HG02759 (cell line): ENCODE data around the gene ANGPTL2.
"Not testable (repeated sequence)": the region's sequence is repeated elsewhere in the genome, so short reads cannot be mapped to it uniquely, and the experiment has no call there.

Experiments
- ATAC-seq: cut with Tn5 transposase; IDR thresholded peaks from one replicate; pipeline ENCODE4 v1.9.1; 2021; ENCODE audit warnings: mild to moderate bottlenecking, moderate library complexity; ENCODE audit not compliant: unreplicated experiment

ANGPTL2 gene, protein sequence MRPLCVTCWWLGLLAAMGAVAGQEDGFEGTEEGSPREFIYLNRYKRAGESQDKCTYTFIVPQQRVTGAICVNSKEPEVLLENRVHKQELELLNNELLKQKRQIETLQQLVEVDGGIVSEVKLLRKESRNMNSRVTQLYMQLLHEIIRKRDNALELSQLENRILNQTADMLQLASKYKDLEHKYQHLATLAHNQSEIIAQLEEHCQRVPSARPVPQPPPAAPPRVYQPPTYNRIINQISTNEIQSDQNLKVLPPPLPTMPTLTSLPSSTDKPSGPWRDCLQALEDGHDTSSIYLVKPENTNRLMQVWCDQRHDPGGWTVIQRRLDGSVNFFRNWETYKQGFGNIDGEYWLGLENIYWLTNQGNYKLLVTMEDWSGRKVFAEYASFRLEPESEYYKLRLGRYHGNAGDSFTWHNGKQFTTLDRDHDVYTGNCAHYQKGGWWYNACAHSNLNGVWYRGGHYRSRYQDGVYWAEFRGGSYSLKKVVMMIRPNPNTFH

DNA sequence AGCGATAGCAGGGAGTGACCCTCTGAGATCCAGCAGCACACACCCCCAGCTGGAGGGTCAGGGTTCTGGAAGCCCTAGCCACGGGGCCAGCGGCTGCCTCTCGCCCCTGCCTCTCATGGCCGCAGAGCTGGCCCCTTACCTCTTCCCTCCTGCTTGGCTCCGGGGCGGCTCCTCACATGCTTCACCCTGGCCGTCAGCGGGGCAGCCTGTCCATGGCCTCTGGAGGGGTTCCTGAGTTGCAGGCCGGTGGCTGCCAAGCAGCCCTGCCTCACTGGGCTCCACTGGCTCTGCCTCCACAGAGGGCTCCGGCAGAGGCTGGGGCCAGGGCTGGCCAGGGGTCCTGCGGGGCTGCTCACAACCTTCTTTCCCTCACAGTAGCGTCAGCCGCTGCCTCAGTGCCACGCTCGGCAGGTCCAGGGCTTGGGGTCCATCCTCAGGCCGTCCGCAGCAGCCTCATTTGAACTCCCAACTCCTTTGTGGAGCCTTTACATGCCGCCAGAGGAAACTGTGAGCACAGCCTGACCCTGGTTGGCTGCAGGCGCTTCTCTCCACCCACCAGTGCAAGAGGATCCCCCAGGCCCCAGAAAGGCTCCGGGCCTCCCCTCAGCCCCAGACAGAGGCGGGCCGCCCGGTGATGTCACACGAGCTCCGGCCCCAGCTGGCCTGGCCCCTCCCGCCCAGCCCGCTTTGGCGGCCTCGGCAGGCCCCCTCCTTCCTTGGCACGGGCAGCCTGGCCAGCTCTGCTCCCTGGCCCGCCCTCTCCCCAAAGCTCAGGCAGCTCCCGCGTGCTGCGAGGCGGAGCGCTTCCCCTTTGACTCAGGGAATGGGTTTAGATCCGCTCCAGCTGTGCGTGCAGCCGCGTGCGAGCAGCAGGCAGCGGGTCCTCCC lies at the start of gene ANGPTL2:
Gene ANGPTL2 (minus strand): TSS at position 460 of the 888 bp plus-strand sequence. CDS start 13,904 bp downstream, outside the sequence.
- ATAC-seq: no peak

DNA sequence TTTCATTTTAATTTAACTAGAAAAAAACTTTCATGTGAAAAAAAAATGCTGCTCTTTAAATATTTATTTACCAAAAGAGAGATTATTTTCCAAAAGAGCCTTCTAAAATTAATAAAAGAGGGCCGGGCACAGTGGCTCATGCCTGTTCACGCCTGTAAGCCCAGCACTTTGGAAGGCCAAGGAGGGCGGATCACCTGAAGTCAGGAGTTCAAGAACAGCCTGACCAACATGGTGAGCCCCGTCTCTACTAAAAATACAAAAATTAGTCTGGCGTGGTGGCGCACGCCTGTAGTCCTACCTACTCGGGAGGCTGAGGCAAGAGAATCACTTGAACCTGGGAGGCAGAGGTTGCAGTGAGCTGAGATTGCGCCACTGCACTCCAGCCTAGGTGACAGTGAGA lies 48.9 kb upstream of the ANGPTL2 start:
- not testable (repeated sequence) for ATAC-seq

DNA sequence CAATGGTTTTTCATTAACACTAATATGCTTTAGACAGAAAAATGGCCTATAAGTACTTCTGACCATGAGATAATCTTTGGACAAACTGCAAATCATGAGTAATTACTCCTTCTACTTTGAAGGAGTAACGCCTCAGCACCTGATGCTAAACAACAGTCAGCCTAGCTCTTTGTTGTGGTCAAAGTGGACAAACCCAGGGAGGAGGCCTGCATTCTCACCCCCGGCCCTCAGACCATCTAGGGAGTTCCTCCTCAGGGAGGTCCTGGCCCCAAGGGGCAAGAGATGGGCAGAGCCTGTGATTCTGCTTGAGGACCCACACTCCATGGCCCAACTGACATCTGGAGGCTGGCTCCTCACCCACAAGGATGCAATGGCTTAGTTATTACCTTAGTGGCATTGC lies 48.2 kb upstream of the ANGPTL2 start:
- ATAC-seq: no peak

DNA sequence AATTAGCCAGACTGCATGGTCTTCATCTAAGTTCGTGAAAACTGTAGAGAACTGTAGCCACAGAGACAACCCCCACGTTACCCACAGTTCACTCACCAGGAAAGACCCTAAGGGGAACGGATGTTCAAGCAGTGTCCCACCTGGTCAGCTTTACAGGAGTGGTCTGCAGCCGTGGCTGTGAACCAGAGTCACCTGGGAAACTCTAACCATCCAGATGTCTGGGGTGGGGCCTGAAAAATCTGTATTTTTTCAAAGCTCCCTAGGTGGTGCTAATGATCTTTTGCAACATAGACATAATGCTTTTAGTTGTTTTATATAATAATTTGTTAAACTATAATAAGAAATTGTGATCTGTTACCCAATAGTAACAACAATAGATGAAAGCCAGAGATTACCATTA lies 47.7 kb upstream of the ANGPTL2 start:
- no peak for ATAC-seq

DNA sequence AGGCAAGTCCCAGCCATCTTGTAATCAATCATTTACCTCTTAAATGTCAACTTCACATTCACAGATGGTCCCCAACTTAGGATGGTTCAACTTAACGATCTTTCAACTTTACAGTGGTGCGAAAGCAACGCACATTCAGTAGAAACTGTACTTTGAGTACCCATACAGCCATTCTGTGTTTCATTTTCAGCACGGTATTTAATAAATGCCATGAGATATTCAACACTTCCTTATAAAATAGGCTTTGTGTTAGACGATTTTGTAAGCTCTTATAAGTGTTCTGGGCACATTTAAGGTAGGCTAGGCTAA lies 47.1 kb upstream of the ANGPTL2 start:
- no peak for ATAC-seq

DNA sequence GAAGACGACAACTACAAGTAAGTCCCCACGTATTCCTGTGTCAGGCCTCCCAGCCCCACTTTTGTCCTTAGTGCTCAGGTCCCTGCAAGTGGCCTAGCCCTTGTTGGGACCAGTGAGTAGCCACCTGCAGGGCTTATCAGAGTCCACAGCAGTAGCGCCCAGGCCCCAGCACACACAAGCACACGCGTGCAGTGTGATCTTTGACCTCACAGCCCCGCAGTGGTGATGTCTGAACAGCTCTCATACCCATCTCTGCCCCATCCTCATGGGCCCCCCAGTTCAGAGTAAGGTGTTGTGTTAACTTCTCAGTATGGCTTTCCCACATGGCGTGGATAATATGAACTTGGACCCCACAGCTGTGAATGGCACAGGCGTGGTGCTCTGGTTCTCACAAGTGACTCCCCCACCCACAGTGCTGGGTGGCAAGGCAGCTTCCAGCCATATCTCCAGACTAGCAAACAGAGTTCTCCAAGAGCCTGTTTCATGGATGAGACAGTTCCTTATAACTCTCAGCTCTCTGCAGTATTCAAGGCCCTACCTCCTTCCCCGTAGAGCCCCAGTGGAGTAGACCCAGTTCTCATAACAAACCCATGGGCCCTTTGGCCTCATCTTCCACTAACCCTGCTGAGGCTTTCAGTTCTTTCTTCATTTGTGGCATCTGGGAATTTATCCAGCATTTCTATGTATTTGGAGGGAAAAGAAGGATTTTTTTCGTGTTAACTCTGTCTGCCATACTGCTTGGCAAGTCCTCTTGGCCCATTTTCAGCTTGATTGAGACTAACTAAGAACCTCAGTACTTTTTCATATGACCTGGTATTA lies 46.5 kb upstream of the ANGPTL2 start:
- ATAC-seq: no peak

DNA sequence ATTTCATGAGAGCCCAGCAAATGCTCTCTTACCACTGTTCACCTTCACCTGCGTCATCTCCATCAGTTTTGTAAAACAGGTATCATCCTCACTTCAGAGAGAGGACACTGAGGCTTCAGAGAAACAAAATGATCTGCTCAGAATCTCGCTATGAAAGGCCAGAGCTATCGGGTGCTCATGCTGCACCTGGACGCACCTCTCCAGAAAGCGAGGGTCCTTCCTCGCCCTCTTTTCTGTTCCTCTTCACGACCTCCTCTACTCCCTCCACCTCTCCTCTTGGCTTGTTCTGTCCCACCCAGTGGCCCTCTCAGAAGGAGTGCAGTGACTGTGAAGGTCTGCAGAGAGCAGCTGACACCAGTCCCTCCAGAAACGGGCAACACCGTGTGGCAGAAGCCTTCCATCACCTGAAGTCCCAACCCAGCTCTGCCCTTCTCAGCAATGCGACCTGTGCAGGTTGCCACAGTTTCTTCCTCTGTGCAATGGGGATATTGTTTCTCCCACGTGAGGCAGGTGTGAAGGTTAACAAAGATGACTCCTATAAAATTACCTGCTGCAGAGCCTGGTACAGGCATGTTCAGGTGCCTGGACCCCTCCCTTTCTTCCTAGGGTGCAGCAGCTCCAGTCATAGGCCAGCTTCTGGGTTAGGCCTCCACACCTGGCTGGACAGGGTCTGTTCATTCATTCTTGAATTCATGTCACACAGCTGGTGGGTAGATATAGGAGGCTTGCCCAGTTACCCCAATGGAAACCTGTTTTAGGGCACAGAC lies 45.3 kb upstream of the ANGPTL2 start:
- no peak for ATAC-seq

DNA sequence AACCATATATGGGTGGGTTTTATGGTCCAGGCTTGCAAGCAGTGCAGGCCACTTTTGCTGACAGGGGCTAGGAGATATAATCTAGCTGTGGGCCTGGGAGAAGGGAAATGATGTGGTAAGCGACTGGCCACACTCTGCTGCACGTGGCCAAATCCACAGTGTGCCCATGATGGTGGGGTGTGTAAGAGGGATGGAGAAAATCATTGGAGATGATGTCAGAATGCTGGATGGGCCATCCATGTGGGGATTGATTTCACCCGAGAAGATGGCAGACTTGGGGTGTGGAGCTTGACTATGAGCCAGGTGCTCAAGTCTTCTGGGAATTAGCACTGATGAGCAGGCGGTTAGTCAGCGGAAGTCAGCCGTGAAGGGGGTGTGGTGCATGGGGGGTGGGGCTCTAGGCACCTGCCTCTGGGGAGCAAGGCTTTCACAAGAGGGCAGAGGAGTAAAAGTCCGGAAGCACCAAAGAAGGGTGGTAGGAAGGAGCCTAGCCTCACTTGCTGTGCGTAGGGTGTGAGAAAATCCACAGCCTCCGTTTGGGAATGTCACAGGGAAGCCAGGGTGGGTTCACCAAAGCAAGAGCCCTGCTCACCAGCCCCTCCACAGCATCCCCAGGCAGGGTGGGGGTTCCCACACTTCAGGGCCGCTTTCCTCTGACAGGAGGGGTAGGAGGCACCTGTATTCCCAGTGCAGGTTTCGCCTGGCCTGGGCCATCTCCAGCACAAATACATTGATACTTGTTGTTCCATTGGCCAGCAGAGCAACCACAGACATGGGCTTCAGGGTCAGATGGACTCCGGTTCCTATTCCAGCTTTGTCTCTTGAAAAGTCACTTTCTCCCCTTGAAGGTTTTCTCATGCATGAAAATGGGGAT lies 44.5 kb upstream of the ANGPTL2 start:
- ATAC-seq: peak; percentile 63

DNA sequence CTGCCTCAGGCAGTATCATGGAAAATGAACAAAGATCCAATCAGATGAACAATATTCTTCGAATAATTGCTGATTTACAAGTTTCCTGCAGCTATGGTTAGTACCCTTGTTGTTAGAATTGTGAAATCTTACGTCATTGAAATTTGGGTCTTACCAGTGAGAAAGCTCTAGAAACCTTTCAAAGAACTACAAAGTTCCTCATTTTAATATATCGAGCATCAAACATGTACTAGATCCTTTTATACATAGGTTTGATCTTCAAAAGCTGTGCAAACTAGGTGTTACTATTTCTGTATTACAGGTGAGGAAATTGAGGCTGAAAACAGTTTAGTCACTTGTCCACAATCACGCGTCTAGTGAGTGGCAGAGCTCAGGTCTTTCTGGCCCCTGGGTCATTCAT lies 43.7 kb upstream of the ANGPTL2 start:
- no peak for ATAC-seq

DNA sequence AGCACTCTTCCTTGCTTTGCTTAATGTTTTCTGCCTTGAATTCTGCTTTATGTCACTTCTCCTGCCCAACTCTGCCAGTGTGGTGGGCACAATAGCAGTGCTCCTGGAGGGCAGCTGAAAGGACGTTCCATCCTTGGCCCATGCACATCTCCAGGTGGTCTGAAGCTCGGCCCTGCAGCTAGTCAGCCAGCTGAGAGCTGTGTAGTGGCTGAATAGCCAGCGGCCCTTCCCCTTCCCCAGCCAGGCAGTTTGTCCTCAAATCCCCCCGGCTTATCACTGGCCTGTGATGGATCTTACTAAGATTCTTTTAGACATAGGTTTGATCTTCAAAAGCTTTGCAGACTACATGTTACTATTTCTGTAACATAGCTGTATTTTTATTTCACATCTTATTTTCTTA lies 42.7 kb upstream of the ANGPTL2 start:
- ATAC-seq: no peak

DNA sequence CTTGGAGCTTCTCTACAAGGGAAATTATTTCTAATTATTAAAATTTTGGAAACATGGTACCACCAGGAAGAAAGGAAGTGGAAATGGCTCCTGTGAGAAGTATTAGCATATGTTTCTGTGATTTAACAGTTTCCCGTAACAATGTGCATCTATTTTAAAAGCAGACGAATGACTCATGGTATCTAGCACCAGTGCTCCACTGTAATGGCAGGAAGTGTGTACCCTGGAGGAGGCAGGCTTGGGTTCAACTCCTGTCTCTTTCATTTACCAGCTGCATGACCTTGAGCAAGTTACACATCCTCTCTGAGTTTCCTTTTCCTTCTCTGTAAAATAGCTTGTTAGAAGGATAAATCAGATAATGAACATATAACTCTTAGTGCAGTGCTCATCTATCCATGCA lies 41.0 kb upstream of the ANGPTL2 start:
- no peak for ATAC-seq

DNA sequence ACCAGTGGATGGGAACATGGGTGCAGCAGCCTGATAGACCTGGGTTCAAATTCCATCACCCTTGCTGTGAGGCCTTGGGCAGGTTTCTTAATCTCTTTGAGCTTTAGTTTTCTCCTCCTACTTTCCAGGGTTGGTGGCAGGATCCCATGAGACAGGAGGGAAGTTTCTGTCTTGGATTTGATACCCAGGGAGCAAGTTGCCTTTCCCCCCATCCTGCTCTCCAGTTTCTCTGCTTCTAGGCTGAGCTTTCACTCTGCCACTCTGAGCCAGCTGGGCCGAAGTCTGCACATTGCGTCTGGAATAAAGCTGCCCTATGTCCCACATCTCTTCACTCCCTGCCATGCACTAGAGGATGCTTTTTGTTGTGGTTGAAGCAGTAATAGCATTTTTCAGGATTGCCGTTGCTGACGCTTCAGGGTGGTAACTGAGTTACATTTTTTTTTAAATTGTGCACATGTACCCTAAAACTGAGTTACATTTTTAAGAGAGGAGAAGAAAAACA lies 40.5 kb upstream of the ANGPTL2 start:
- no peak for ATAC-seq

DNA sequence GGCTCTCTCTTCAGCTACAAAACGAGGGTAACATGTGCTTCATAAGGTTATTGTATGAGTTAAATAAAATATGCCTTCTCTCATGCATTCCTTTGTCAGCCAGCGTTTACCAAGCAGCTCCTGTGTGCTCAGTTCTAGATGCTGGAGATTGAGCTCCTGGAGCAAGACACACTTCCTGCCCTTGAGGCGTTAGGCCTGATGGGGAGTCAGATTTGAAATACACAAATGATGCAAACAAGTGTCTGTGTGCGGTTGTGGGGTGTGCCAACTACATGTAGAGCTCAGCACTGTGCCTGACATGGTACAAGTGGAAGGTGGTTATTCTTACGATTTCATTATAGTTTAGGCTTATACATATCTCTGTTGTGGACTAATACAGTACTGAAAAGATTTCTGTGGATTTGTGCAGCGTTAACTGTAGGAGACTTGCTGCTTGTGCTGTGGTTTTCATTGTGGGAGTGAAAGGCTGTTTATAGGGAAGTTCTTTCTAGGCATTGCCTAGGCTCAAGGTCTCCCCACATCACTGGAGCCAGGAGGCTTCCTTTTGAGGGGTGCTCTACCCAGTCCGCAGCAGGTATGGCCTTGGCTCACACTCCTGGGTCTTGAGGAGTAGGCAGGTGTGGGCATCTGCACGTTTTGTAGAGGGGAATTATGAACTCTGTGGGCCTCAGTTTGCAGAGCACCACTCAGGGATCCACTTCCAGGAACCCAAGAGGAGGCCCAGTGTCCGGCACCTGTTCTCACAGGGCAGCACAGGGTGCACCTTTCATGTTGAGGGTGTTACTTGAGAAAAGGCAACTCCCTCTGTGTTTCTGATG lies 39.8 kb upstream of the ANGPTL2 start:
- ATAC-seq: no peak

DNA sequence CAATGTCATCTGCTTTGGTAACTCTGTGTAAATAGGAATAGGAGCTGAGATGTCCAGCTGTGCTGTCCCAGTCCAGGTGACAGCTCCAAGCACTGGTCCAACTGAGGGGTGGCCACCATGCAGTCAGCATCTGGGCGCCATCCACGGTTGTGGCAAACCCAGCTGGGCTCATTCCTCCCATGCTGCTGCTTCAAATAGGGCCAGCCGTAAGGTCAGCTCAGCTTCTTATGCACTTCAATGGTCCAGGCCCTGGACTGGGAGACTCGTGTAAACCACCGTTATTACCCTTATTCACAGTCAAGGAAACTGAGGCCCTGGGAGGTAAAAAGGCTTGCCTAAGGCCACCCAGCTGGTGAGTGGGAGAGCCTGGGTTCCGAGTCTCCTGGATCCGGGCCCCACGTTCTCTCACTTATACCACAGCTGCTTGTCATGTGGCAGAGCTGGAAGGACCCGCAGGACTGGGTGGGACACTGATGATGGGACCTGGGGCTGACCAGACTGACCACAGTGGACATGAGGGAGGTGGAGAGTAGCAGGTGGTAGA lies 38.7 kb upstream of the ANGPTL2 start:
- no peak for ATAC-seq

DNA sequence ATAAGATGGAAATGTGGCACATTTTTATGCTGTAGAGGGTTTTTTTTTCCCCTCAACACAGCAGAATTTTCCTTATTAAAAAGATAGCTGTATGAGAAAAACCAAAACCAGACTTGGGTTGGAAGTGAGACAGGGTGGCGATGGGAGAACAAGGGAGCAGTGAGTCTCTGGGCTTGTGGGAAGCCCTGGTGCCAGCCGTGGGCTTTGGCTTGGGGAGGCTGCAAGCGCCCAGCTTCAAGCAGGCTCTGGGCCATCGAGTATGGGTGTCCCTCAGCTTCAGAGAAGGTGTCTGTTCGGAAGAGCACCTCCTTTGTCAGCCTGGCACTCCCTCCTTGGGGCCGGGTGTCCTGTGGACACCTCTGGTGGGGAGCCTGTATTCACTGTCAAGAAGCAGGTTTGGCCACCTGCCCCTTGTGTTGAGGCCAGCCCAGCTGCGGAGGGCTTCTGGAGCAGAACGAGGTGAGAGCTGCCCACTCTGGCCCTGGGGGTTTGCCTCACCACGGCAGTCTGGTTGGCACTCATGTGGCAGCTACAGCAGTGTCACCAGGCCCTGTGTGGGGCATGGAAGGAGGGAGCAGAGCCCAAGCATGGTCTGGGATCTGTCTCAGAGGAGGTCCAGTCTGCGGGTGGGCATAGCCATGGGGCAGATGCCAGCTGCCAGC lies 37.6 kb upstream of the ANGPTL2 start:
- ATAC-seq: no peak

DNA sequence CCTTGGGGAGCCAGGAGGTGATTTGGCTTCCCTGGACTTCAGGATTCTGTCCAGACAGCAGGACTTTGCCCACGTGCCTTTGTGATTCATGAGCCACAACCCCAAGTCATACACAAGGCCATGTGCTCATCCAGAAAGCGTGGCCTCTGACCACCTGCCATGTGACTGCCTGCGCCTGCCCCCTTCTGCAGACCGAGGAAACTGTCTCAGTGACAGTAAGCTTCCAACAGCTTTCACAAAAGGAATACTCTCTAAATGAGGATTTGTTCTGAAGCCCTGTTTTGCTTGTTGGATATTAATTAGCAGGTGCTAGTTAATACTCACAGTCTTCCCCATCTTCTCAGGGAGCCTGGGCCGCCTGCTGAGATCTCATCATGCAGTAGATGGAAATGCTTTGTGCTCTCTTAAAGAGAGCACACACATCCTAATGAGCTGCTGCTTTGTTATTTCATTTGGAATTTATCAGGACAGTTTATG lies 36.9 kb upstream of the ANGPTL2 start:
- no peak for ATAC-seq

DNA sequence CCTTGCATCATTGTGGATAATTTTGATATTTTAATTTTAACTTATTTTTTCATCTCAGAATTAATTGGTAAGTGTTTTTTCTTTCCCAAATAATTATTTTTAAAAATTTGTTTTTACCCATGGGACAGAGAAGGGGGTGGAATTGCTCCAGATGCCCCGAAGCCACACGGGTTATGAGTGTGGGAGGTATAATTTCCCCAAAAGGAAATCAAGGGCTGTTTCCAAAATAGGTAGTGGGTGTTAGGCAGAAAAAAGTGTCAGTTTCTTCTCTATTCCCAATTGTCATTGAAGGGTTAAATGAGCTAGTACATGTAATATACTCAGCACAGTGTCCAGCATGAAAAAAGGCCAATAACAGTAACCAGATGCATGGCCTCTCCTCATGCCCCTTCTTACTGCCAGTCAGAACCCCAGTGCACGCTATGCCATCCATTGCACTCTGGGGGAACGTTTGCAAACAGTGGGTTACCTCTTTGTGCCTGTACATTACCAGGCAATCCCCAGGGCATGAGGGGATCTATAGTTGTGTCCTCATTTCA lies 36.4 kb upstream of the ANGPTL2 start:
- no peak for ATAC-seq
